DMS 273 treated with DMSO at 0.1 percent for 48 hours (cell line): Measurements from ENCODE around the gene METTL2B.
"Not testable (repeated sequence)": the region's sequence is repeated elsewhere in the genome, so short reads cannot be mapped to it uniquely, and the experiment has no call there.

ENCODE experiments used
- DNase-seq: peaks from one replicate; lab custom pipeline; 2025; lab: John Stamatoyannopoulos, UW

The METTL2B gene

GRCh38 chr7:128455543-128456254 lies 20.8 kb upstream of the METTL2B start, which contains the start of gene HILPDA:
TSS of gene HILPDA (plus strand) at chr7:128455878. CDS start at chr7:128457269, 1,391 bp downstream.
- DNase-seq, result peak; percentile 83

GRCh38 chr7:128456255-128456725 lies 20.3 kb upstream of the METTL2B start:
- DNase-seq, result no peak

- not testable (repeated sequence) for DNase-seq
These were observed 19.2 kb upstream of the METTL2B start for GRCh38 chr7:128457385-128457784.

- no peak for DNase-seq
These were observed 17.6 kb upstream of the METTL2B start for GRCh38 chr7:128458956-128459355.

- peak; percentile 59 for DNase-seq
These were observed 17.1 kb upstream of the METTL2B start for GRCh38 chr7:128459394-128459878.

GRCh38 chr7:128462460-128462859 lies 14.1 kb upstream of the METTL2B start:
- DNase-seq, result no peak

GRCh38 chr7:128463345-128463744 lies 13.2 kb upstream of the METTL2B start:
- DNase-seq, result not testable (repeated sequence)

GRCh38 chr7:128463933-128464332 lies 12.6 kb upstream of the METTL2B start:
- not testable (repeated sequence) for DNase-seq

GRCh38 chr7:128466871-128467270 lies 9.7 kb upstream of the METTL2B start:
- DNase-seq, result not testable (repeated sequence)

GRCh38 chr7:128477336-128477690 lies 765 bp downstream of the METTL2B start:
- DNase-seq, result not testable (repeated sequence)

- DNase-seq, result not testable (repeated sequence)
These were observed 2.5 kb downstream of the METTL2B start for GRCh38 chr7:128479082-128479481.

GRCh38 chr7:128488134-128488533 lies 11.6 kb downstream of the METTL2B start:
- not testable (repeated sequence) for DNase-seq

GRCh38 chr7:128497405-128497804 lies 20.9 kb downstream of the METTL2B start:
- DNase-seq, result no peak

- not testable (repeated sequence) for DNase-seq
These were observed 28.9 kb downstream of the METTL2B start for GRCh38 chr7:128505416-128505815.

- DNase-seq, result not testable (repeated sequence)
These were observed 30.3 kb downstream of the METTL2B start for GRCh38 chr7:128506819-128507218.

GRCh38 chr7:128507321-128507993 lies 30.9 kb downstream of the METTL2B start:
- DNase-seq, result not testable (repeated sequence)

- DNase-seq, result not testable (repeated sequence)
These were observed 35.1 kb downstream of the METTL2B start for GRCh38 chr7:128511692-128512091.

- not testable (repeated sequence) for DNase-seq
These were observed 38.7 kb downstream of the METTL2B start for GRCh38 chr7:128515232-128515631.

GRCh38 chr7:128517023-128517422 lies 40.5 kb downstream of the METTL2B start:
- DNase-seq, result not testable (repeated sequence)

- peak; percentile 25 for DNase-seq
These were observed 46.8 kb downstream of the METTL2B start for GRCh38 chr7:128523226-128523931.

- DNase-seq, result not testable (repeated sequence)
These were observed 47.5 kb downstream of the METTL2B start for GRCh38 chr7:128523932-128524524.

- DNase-seq, result not testable (repeated sequence)
These were observed 49.0 kb downstream of the METTL2B start for GRCh38 chr7:128525584-128525983.
